Activated CD8-positive, alpha-beta memory T cell treated with anti-CD3 and anti-CD28 coated beads for 48 hours (primary cell): Measurements from ENCODE around the gene CABCOCO1.

Source experiments
- DNase-seq, 3 experiments: peaks; one replicate each; pipeline ENCODE4 v3.0.0-alpha.2; 2020; ENCODE audit warnings: low read depth in 2 of 3, low spot score in 2 of 3

Gene CABCOCO1

DNA sequence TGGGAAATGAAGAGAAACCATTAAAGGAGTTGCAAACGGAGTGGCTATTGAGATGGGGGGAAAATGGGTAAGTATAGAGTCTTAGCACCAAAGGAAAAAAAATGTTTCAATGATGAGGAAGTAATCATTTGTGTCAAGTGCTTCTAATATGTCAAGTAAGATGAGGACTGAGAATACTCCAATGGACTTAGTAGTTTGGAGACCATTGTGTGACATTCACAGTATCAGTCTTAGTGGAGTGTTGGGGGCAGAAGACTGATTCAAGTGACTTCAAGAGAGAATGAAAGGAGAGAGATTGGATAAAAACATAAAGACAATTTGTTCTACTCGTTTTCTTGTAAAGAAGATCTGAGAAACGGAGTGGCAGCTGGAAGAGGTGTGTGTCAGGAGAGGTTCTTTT lies 150.2 kb downstream of the CABCOCO1 start:
- DNase-seq = no peak

DNA sequence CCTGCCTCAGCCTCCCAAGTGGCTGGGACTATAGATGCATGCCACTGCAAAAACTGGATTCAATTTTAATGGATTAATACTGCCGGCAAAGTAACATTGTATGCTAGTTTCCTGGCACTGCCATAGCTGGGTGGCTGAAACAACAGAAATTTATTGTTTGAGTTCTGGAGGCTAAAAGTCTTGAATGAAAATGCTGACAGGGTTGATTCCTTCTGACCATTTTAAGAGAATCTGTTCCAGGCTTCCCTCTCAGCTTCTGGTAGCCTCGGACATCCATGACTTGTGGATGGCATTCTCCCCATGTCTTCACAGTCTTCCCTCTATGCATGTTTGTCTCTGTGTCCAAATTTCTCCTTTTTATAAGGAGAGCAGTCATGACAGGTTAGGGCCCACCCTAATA lies 151.4 kb downstream of the CABCOCO1 start:
- no peak for DNase-seq

DNA sequence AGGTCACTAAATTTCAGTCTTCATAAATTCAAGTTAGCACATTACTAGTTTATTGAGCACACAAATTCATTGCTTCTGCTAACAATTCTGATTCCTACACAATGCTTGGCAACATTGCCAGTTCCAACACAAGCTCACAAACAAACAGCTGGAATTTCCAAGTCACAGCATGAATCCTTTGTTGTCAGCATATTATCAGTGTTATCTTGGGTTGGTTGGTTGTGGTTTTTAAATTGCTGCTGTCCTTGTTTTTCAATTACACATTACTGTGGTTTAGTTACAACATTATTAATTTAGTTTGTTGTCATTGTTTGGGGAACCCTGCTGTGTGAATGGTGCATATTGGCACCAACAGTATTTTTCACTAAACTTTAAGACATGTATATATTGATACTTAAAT lies 152.8 kb downstream of the CABCOCO1 start:
- no peak for DNase-seq
